ENCODE data around the gene CNNM2.

The CNNM2 gene

DNA sequence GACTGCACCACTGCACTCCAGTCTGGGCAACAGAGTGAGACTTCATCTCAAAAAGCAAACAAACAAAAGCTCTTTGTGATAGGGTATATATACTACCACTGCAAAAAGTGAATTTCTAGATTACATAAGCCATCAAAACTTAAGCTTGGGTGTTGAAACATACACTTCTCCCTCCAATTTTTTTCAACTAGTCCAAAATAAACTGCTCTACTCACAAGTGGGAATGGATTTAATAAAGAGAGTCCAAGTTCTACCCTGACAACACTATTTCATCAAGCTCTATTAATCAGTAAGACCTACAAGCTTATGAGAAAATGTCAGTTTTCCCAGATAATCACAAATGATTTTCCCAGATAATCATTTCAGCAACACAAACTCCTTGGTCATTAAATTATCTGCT lies 192.3 kb downstream of the CNNM2 start:
- TF ChIP-seq, protein P1, sequence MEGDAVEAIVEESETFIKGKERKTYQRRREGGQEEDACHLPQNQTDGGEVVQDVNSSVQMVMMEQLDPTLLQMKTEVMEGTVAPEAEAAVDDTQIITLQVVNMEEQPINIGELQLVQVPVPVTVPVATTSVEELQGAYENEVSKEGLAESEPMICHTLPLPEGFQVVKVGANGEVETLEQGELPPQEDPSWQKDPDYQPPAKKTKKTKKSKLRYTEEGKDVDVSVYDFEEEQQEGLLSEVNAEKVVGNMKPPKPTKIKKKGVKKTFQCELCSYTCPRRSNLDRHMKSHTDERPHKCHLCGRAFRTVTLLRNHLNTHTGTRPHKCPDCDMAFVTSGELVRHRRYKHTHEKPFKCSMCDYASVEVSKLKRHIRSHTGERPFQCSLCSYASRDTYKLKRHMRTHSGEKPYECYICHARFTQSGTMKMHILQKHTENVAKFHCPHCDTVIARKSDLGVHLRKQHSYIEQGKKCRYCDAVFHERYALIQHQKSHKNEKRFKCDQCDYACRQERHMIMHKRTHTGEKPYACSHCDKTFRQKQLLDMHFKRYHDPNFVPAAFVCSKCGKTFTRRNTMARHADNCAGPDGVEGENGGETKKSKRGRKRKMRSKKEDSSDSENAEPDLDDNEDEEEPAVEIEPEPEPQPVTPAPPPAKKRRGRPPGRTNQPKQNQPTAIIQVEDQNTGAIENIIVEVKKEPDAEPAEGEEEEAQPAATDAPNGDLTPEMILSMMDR (IDR thresholded peaks at IDR 0.05; ENCODE audit: low read length, missing control alignments) = no peak
- no peak overlapping the region for H3K4me3 ChIP-seq (replicated peaks; ENCODE audit: low read depth, low read length)
- DNase-seq (ENCODE audit: low read depth) = no peak

DNA sequence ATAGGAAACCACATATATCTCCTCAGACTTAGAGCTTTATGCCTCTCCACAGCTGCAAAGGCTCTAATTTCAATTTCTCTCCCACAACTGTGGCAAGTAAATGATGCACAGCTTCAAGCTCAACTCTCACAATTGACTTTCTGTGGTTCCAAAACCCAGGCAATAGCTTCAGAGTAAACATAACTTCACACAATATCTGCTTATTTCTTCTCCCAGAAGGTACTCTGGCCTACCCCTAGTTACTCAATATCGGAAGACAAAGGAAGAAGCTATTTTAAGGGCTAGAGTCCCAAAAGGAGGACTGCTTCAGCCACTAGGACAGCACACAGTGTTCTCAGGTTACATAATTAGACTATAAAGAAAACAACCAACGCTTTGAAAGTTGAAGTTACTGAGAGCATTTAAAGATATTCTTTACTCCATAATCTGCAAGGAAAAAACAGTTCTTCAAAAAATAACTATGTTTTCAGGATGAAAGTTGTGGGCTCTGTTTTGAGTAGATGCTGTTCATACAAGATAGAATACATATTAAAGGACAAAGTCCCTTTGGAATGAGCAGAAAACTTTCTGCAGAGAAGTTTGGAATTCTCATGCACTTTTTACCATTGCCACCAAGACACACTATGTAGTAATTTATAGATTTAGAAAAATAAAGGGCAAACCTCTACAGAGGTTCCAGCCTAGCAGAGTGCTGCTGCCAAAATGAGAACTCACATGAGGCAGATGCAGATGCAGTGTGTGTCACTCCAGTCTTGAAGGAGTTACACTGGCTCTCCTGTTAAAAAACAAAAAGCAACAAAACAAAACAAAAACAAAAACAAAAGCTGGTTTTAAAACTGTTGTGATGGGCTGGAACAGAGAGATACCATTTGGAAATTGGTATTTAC lies 193.2 kb downstream of the CNNM2 start:
- DNase-seq (ENCODE audit: low read depth) = peak; percentile 57
- no peak overlapping the region for H3K4me3 ChIP-seq (replicated peaks; ENCODE audit: low read depth, low read length)
- TF ChIP-seq, protein P1 (IDR thresholded peaks at IDR 0.05; ENCODE audit: low read length, missing control alignments) = no peak

DNA sequence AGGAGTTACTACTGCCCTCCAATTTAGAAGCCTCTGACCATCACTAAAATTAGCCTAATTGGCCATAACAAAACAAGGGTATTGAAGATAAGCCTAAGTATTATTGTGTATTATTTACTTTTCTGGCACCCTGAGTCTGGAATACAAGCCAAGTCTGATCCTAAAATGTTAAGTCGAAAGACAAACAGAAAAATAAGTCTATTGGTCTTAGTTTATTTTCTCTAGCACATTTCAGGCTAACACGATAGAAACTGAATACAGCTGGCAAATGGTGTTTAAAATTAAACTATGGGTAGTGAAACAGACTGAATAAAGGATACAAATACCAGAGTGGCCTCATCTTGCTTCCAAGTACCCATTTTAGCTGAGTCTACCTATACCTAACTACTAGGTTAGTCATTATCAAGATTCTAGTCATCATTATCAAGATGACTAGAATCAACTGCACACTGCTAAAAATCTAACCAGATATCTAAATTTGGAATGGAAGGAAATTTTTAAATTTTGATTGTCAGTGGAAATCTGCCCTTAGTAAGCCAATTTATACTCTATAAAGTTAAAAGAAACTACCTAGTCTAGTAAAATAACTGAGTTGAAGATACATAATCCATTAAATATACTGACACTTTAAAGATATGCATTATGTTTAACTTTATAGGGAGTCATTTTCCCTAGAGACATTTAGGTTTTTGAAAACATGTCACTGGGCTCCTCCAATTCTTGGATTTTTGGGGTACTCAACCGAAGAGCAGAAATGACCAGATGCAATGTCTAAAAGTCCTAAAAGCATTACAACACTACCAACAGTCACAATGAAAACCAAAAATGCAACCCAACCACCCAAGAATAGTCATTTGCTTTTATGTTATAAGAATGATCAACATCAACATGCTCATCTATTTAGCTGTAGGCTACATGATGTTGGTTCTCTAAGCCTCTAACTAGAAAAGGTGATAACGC lies 194.1 kb downstream of the CNNM2 start:
- TF ChIP-seq, protein P1 (IDR thresholded peaks at IDR 0.05; ENCODE audit: low read length, missing control alignments) = no peak
- no peak overlapping the region for H3K4me3 ChIP-seq (replicated peaks; ENCODE audit: low read depth, low read length)
- DNase-seq (ENCODE audit: low read depth) = no peak

DNA sequence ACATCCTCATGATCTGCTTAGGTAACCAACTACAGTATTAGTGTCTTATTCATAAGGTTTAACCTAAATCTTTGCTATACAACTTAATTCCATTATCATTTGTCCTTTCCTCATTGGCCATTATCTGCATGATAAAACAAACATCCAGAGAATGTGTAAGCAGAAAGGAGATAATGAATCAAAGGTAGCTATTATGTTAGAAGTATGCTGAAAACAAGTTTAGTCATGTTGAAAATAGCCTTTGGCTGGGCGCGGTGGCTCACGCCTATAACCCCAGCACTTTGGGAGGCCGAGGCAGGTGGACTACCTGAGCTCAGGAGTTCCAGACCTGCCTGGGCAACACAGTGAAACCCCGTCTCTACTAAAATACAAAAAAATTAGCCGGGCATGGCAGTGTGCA lies 196.8 kb downstream of the CNNM2 start:
- DNase-seq (ENCODE audit: low read depth) = no peak
- H3K4me3 ChIP-seq (replicated peaks; ENCODE audit: low read depth, low read length) = no peak overlapping the region
- TF ChIP-seq, protein P1 (IDR thresholded peaks at IDR 0.05; ENCODE audit: low read length, missing control alignments) = no peak

DNA sequence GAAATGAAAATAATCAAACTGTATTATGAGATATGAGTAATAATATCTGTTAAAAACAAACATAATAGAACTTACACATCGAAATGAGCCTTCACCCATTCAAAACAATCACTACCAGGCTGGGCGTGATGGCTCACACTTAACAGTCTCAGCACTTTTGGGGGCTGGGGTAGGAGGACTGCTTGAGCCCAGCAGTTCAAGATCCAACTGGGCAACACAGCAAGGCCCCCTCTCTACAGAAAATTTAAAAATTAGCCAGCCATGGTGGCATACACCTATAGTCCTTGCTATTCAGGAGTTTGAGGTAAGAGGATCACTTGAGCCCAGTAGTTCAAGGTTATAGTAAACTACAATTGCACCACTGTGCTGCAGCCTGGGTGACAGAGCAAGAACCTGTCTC lies 199.2 kb downstream of the CNNM2 start:
- TF ChIP-seq, protein P1 (IDR thresholded peaks at IDR 0.05; ENCODE audit: low read length, missing control alignments) = no peak
- no peak overlapping the region for H3K4me3 ChIP-seq (replicated peaks; ENCODE audit: low read depth, low read length)
- no peak for DNase-seq (ENCODE audit: low read depth)

DNA sequence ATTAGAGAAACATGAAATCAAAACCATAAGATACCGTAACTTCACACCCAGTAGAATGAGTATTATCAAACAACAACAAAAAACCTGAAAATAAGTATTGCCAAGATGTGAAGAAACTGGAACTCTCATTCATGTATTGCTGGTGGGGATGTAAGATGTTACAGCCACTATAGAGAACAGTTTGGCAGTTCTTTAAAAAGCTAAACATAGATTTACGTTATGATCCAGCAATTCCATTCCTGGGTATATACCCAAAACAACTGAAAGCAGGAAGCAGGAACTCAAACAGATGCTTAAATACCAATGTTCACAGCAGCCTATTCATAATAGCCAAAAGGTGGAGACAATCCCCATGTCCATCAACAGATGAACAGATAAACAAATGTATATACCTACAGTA lies 202.5 kb downstream of the CNNM2 start:
- DNase-seq (ENCODE audit: low read depth) = no peak
- TF ChIP-seq, protein P1 (IDR thresholded peaks at IDR 0.05; ENCODE audit: low read length, missing control alignments) = no peak
- H3K4me3 ChIP-seq (replicated peaks; ENCODE audit: low read depth, low read length) = no peak overlapping the region
